ENCODE measurements around the gene ODAPH. TPM values are rescaled to one million over a fixed set of nuclear protein-coding genes. Genes with fewer than 3 reads are reported as not detected.

ODAPH gene
- total and polyA plus RNA-seq, 5 donors = not detected

- H3K27ac ChIP-seq (ENCODE audit: low read length) = no peak overlapping the region
- H3K4me3 ChIP-seq (ENCODE audit: low read length) = no peak overlapping the region
- WGBS = 93% methylated on average over 5 of the region's 5 CpGs
- DNase-seq = no peak
- ATAC-seq = no peak
- H3K9me3 ChIP-seq (ENCODE audit: control insufficient read depth, low read length) = no peaks in the 10 kb centered on the region
- no peaks in the 10 kb centered on the region for H3K4me1 ChIP-seq (ENCODE audit: control insufficient read depth, insufficient read depth, low read length)
- intact Hi-C loops (cut with DNase I) = no loop called here
- no peaks in the 10 kb centered on the region for H3K27me3 ChIP-seq (ENCODE audit: control insufficient read depth, insufficient read depth)
Observed at GRCh38 chr4:75545526-75545925, 10.3 kb upstream of the ODAPH start.

- WGBS = 66% methylated on average over 15 of the region's 15 CpGs
- no peaks in the 10 kb centered on the region for H3K9me3 ChIP-seq (ENCODE audit: control insufficient read depth, low read length)
- no peaks in the 10 kb centered on the region for H3K4me1 ChIP-seq (ENCODE audit: control insufficient read depth, insufficient read depth, low read length)
- intact Hi-C loops (cut with DNase I) = no loop called here
- DNase-seq (peak; percentile 56 to 83 (median 74)), ATAC-seq (peak; percentile 38 to 51)
- H3K27ac ChIP-seq (ENCODE audit: low read length) = no peak overlapping the region
- no peak overlapping the region for H3K4me3 ChIP-seq (ENCODE audit: low read length)
- no peaks in the 10 kb centered on the region for H3K27me3 ChIP-seq (ENCODE audit: control insufficient read depth, insufficient read depth)
Observed at GRCh38 chr4:75547647-75548387, 8.0 kb upstream of the ODAPH start.

GRCh38 chr4:75549019-75549418 lies 6.8 kb upstream of the ODAPH start:
- 91% methylated on average over 2 of the region's 2 CpGs for WGBS
- no peaks in the 10 kb centered on the region for H3K9me3 ChIP-seq (ENCODE audit: control insufficient read depth, low read length)
- ATAC-seq = no peak
- H3K27ac ChIP-seq (ENCODE audit: low read length) = no peak overlapping the region
- no peak for DNase-seq
- H3K4me3 ChIP-seq (ENCODE audit: low read length) = no peak overlapping the region
- no peaks in the 10 kb centered on the region for H3K4me1 ChIP-seq (ENCODE audit: control insufficient read depth, insufficient read depth, low read length)
- intact Hi-C loops (cut with DNase I) = no loop called here
- no peaks in the 10 kb centered on the region for H3K27me3 ChIP-seq (ENCODE audit: control insufficient read depth, insufficient read depth)

- Histone ChIP-seq H3K4me3 (ENCODE audit: low read length) (no peak overlapping the region), H3K27ac (ENCODE audit: low read length) (no peak overlapping the region), H3K27me3 (ENCODE audit: control insufficient read depth, insufficient read depth) (no peaks in the 10 kb centered on the region), H3K4me1 (ENCODE audit: control insufficient read depth, insufficient read depth, low read length) (no peaks in the 10 kb centered on the region), H3K9me3 (ENCODE audit: control insufficient read depth, low read length) (no peaks in the 10 kb centered on the region)
- DNase-seq (no peak), ATAC-seq (no peak)
- intact Hi-C loops (cut with DNase I) = no loop called here
Observed at GRCh38 chr4:75552452-75552851, 3.4 kb upstream of the ODAPH start.

- DNase-seq = no peak
- intact Hi-C loops (cut with DNase I) = no loop called here
- Histone ChIP-seq H3K27me3 (ENCODE audit: control insufficient read depth, insufficient read depth) (no peaks in the 10 kb centered on the region), H3K4me1 (ENCODE audit: control insufficient read depth, insufficient read depth, low read length) (no peaks in the 10 kb centered on the region), H3K9me3 (ENCODE audit: control insufficient read depth, low read length) (no peaks in the 10 kb centered on the region), H3K4me3 (ENCODE audit: low read length) (no peak overlapping the region), H3K27ac (ENCODE audit: low read length) (no peak overlapping the region)
- WGBS = 83% methylated on average over 8 of the region's 8 CpGs
- no peak for ATAC-seq
Observed at GRCh38 chr4:75557696-75558095, 1.8 kb downstream of the ODAPH start.

- H3K27ac ChIP-seq (ENCODE audit: low read length) = no peak overlapping the region
- no peaks in the 10 kb centered on the region for H3K4me1 ChIP-seq (ENCODE audit: control insufficient read depth, insufficient read depth, low read length)
- H3K27me3 ChIP-seq (ENCODE audit: control insufficient read depth, insufficient read depth) = no peaks in the 10 kb centered on the region
- intact Hi-C loops (cut with DNase I) = no loop called here
- H3K9me3 ChIP-seq (ENCODE audit: control insufficient read depth, low read length) = no peaks in the 10 kb centered on the region
- H3K4me3 ChIP-seq (ENCODE audit: low read length) = no peak overlapping the region
- WGBS = 69% methylated on average over 8 of the region's 8 CpGs
- ATAC-seq (no peak), DNase-seq (no peak)
Observed at GRCh38 chr4:75561789-75562188, 5.9 kb downstream of the ODAPH start.

GRCh38 chr4:75564023-75564422 lies 8.2 kb downstream of the ODAPH start:
- no peaks in the 10 kb centered on the region for H3K4me1 ChIP-seq (ENCODE audit: control insufficient read depth, insufficient read depth, low read length)
- WGBS = 81% methylated on average over 11 of the region's 11 CpGs
- no peak for ATAC-seq

GRCh38 chr4:75565481-75565880 lies 9.6 kb downstream of the ODAPH start:
- ATAC-seq = no peak
- Histone ChIP-seq H3K27me3 (ENCODE audit: control insufficient read depth, insufficient read depth) (no peaks in the 10 kb centered on the region), H3K9me3 (ENCODE audit: control insufficient read depth, low read length) (no peaks in the 10 kb centered on the region), H3K27ac (ENCODE audit: low read length) (no peak overlapping the region), H3K4me3 (ENCODE audit: low read length) (no peak overlapping the region), H3K4me1 (ENCODE audit: control insufficient read depth, insufficient read depth, low read length) (no peaks in the 10 kb centered on the region)
- no peak for DNase-seq
- intact Hi-C loops (cut with DNase I) = no loop called here

More at GRCh38 chr4:75564023-75564422, 8.2 kb downstream of the ODAPH start:
- intact Hi-C loops (cut with DNase I) = no loop called here
- no peak for DNase-seq
- no peak overlapping the region for H3K4me3 ChIP-seq (ENCODE audit: low read length)
- H3K27me3 ChIP-seq (ENCODE audit: control insufficient read depth, insufficient read depth) = no peaks in the 10 kb centered on the region
- no peak overlapping the region for H3K27ac ChIP-seq (ENCODE audit: low read length)
- H3K9me3 ChIP-seq (ENCODE audit: control insufficient read depth, low read length) = no peaks in the 10 kb centered on the region

- Histone ChIP-seq H3K27ac (ENCODE audit: low read length) (no peak overlapping the region), H3K27me3 (ENCODE audit: control insufficient read depth, insufficient read depth) (no peaks in the 10 kb centered on the region), H3K9me3 (ENCODE audit: control insufficient read depth, low read length) (no peaks in the 10 kb centered on the region), H3K4me1 (ENCODE audit: control insufficient read depth, insufficient read depth, low read length) (no peaks in the 10 kb centered on the region), H3K4me3 (ENCODE audit: low read length) (no peak overlapping the region)
- no peak for DNase-seq
- intact Hi-C loops (cut with DNase I) = no loop called here
- 74% methylated on average over 1 of the region's 1 CpG for WGBS
- ATAC-seq = no peak
Observed at GRCh38 chr4:75566911-75567310, 11.0 kb downstream of the ODAPH start.

- ATAC-seq (no peak), DNase-seq (no peak)
- no peaks in the 10 kb centered on the region for H3K4me1 ChIP-seq (ENCODE audit: control insufficient read depth, insufficient read depth, low read length)
- H3K4me3 ChIP-seq (ENCODE audit: low read length) = no peak overlapping the region
- intact Hi-C loops (cut with DNase I) = no loop called here
- no peaks in the 10 kb centered on the region for H3K27me3 ChIP-seq (ENCODE audit: control insufficient read depth, insufficient read depth)
- no peaks in the 10 kb centered on the region for H3K9me3 ChIP-seq (ENCODE audit: control insufficient read depth, low read length)
- WGBS = 80% methylated on average over 2 of the region's 2 CpGs
- H3K27ac ChIP-seq (ENCODE audit: low read length) = no peak overlapping the region
Observed at GRCh38 chr4:75567725-75568124, 11.9 kb downstream of the ODAPH start.

GRCh38 chr4:75584067-75584466 lies 28.2 kb downstream of the ODAPH start:
- DNase-seq (no peak), ATAC-seq (no peak)
- Histone ChIP-seq H3K27me3 (ENCODE audit: control insufficient read depth, insufficient read depth) (no peaks in the 10 kb centered on the region), H3K9me3 (ENCODE audit: control insufficient read depth, low read length) (no peaks in the 10 kb centered on the region), H3K4me3 (ENCODE audit: low read length) (no peak overlapping the region), H3K27ac (ENCODE audit: low read length) (no peak overlapping the region), H3K4me1 (ENCODE audit: control insufficient read depth, insufficient read depth, low read length) (peaks cover 2% of the 10 kb centered on the region)
- 62% methylated on average over 2 of the region's 2 CpGs for WGBS
- intact Hi-C loops (cut with DNase I) = no loop called here

GRCh38 chr4:75593393-75593792 lies 37.5 kb downstream of the ODAPH start:
- Histone ChIP-seq H3K4me1 (ENCODE audit: control insufficient read depth, insufficient read depth, low read length) (no peaks in the 10 kb centered on the region), H3K4me3 (ENCODE audit: low read length) (no peak overlapping the region), H3K27ac (ENCODE audit: low read length) (no peak overlapping the region), H3K27me3 (ENCODE audit: control insufficient read depth, insufficient read depth) (no peaks in the 10 kb centered on the region), H3K9me3 (ENCODE audit: control insufficient read depth, low read length) (no peaks in the 10 kb centered on the region)
- ATAC-seq (no peak), DNase-seq (no peak)
- intact Hi-C loops (cut with DNase I) = no loop called here
- WGBS = 83% methylated on average over 1 of the region's 1 CpG
